Fibroblast of villous mesenchyme (primary cell): ENCODE measurements around the gene C19orf53. TPM values are rescaled to one million over a fixed set of nuclear protein-coding genes. Genes with fewer than 3 reads are reported as not detected.
"Not testable (repeated sequence)": the region's sequence is repeated elsewhere in the genome, so short reads cannot be mapped to it uniquely, and the experiment has no call there.

Experiments used
- DNase-seq: peaks from one replicate; pipeline ENCODE4 v3.0.0-alpha.2; 2010; ENCODE audit warnings: low read depth
- H3K4me3 ChIP-seq: 2 replicates; pipeline ENCODE4 v1.5.1; 2011; ENCODE audit warnings: low read depth, mild to moderate bottlenecking, low read length
- total RNA-seq: library from RNA; depleted of rRNA; stranded (reverse); fragments of >200 nt; gene quantifications from 2 replicates; pipeline ENCODE4 v1.2.3, GENCODE V29; 2012
- TF ChIP-seq, protein P1 (sequence below): IDR thresholded peaks from 2 replicates; pipeline ENCODE4 v1.5.1; 2012; ENCODE audit warnings: low read depth, mild to moderate bottlenecking, low read length; ENCODE audit not compliant: insufficient read depth

C19orf53 gene
- total RNA-seq, 1 donor, result 37.6 TPM

DNA sequence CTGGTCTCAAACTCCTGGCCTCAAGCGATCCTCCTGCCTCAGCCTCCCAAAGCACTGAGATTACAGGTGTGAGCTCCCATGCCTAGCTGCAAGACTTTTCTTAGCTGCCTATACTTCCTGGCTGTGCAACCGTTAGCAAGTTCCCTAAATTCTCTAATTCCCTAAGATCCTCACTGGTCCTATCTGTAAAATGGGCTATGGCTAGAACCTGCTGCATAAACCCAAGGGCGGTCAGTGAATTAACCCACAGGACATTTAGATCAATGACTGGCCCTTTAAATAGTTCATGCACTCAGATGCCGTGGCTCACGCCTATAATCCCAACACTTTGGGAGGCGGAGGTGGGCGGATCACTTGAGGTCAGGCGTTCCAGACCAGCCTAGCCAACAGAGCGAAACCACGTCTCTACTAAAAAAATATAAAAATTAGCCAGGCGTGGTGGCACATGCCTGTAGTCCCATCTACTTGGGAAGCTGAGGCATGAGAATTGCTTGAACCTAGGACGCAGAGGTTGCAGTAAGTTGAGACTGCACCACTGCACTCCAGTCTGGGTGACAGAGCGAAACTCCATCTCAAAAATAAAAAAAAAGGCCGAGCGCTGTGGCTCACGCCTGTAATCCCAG is 4.1 kb upstream of the C19orf53 start:
- DNase-seq, result no peak
- TF ChIP-seq, protein P1, sequence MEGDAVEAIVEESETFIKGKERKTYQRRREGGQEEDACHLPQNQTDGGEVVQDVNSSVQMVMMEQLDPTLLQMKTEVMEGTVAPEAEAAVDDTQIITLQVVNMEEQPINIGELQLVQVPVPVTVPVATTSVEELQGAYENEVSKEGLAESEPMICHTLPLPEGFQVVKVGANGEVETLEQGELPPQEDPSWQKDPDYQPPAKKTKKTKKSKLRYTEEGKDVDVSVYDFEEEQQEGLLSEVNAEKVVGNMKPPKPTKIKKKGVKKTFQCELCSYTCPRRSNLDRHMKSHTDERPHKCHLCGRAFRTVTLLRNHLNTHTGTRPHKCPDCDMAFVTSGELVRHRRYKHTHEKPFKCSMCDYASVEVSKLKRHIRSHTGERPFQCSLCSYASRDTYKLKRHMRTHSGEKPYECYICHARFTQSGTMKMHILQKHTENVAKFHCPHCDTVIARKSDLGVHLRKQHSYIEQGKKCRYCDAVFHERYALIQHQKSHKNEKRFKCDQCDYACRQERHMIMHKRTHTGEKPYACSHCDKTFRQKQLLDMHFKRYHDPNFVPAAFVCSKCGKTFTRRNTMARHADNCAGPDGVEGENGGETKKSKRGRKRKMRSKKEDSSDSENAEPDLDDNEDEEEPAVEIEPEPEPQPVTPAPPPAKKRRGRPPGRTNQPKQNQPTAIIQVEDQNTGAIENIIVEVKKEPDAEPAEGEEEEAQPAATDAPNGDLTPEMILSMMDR, result no peak
- H3K4me3 ChIP-seq, result no peak overlapping the region

DNA sequence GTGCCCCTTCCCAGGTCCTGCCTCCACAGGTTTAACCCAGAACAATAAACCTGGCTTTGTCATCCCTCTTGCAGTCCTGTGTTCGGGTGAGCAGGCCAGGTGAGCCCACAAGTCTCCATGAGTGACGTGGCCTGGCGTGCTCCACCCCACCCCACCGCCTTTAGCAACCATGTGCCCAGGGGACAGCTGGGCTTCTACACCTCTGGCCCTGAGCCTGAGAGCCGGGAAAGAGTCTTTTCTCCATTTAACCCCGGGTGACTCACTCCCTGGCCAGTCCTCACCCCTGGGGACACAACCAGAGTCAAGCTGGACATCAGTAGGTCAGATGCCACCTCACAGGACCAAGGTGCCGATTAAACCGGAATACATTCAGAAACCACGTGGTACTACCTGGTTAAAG is 4.1 kb downstream of the C19orf53 start:
- no peak for DNase-seq
- TF ChIP-seq, protein P1, result no peak
- H3K4me3 ChIP-seq, result no peak overlapping the region

DNA sequence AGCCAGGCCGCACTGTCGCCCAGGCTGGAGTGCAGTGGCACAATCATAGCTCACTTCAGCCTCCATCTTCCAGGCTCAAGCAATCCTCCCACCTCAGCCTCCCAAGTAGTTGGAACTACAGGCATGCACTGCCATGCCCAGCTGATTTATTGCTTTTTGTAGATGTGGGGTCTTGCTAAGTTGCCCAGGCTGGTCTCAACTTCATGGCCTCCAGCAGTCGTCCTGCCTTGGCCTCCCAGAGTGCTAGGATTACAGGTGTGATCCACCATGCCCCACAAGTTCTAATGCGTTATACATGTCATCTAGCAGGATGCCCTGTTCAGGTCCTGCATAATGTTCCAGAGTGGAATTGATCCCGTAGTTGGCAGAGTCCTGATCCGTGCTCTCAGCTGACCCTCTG is 4.6 kb downstream of the C19orf53 start:
- DNase-seq, result no peak
- no peak overlapping the region for H3K4me3 ChIP-seq
- TF ChIP-seq, protein P1, result no peak

DNA sequence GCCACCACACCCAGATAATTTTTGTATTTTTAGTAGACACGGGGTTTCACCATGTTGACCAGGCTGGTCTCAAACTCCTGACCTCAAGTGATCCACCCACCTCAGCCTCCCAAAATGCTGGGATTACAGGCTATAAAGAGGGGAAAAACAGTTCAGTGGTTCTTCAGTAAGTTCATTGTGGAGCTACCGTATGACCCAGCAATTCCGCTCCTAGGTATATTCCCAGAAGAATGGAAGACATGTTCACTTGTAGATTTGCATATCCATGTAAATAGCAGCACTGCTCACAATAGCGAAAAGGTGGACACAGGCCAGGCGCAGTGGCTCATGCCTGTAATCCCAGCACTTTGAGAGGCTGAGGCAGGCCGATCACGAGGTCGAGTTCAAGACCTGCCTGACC is 5.5 kb downstream of the C19orf53 start:
- H3K4me3 ChIP-seq, DNase-seq: not testable (repeated sequence)

DNA sequence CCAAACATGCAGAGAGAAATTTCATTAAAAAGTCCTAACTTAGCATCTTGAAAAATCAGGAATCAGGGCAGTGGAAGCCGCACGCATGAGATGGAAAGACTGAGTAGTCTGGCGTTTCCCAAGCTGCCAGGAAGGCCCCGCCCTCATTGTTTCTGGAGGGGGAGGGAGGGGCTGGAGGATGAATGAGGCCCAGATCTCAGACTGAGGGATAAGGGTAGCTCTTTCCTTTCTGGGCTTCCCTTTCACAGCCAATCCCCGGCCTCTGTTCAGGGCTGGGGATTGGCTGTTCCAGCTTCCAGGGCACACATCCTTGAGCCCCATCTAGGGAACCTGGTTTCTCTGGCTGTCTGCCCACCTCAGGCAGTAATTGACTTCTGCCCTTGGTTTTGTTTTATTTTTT is 7.3 kb downstream of the C19orf53 start:
- TF ChIP-seq, protein P1, result no peak
- H3K4me3 ChIP-seq, result no peak overlapping the region
- peak; percentile 86 for DNase-seq

DNA sequence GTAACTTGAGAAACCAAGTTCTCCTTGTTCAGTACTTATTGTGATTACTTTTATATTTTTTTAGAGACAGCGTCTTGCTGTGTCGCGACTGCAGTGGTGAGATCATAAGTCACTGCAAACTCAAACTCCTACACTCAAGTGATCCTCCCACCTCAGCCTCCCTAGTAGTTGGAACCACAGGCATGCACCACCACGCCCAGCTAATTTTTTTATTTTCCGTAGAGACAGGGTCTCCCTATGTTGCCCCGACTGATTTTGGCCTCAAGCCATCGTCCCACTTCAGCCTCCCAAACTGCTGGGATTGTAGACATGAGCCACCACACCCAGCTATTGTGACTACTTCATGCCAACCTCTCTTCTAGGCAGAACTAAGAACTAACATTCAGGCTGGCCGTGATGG is 8.3 kb downstream of the C19orf53 start:
- TF ChIP-seq, protein P1, result no peak
- no peak overlapping the region for H3K4me3 ChIP-seq
- no peak for DNase-seq

DNA sequence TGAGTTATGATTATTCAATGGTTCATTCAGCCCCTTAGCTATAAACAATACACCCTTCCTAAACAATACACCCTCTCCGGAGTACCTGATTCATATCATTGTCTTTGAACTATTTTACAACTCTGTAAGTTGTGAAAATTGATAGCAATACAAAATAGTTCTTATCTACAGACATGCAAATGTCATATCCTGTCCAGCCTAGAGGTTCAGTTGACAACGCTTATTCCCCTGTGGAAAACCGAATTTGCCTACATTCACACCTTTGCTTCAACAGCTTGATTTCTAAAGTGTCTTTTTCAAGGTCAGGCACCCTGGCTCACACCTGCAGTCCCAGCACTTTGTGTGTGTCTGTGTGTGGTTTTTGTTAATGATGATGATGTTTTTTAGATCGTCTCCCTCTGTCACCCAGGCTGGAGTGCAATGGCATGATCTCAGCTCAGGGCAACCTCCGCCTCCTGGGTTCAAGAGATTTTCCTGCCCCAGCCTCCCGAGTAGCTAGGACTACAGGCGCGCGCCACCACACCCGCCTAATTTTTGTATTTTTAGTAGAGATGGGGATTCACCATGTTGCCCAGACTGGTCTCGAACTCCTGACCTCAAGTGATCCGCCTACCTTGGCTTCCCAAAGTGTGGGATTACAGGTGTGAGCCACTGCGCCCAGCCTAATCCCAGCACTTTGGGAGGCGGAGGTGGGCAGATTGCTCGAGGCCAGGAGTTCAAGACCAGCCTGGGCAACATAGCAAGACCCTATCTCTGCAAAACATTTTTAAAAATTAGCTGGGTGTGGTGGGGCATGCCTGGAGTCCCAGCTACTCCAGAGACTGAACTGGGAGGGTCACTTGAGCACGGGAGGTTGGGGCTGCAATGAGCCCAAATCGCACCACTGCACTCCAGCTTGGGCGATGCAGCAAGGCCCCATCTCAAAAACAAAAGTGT is 9.6 kb downstream of the C19orf53 start:
- DNase-seq, result no peak
- no peak overlapping the region for H3K4me3 ChIP-seq
- TF ChIP-seq, protein P1, result no peak
